Gastroesophageal sphincter (tissue), 4 donors: Measurements from ENCODE around the gene CELSR3. TPM values are rescaled to one million over a fixed set of nuclear protein-coding genes. Genes with fewer than 3 reads are reported as not detected.

Source experiments
- ATAC-seq: fragments of 150-250 bp; one replicate; pipeline ENCODE4 v1.9.1; 2016; ENCODE audit warnings: mild to moderate bottlenecking, moderate library complexity
- H3K27ac ChIP-seq, 4 donors: fragments of 200-600 bp; sonication (generic) in 3 of 4; 1 replicate in 3 of 4; 2 replicates in 1 of 4; pipeline ENCODE4 v1.5.1; 2016 to 2019
- H3K27me3 ChIP-seq: fragments of 200-600 bp; sonication (generic); one replicate; pipeline ENCODE4 v1.5.1; 2019
- H3K36me3 ChIP-seq, 2 donors: fragments of 200-600 bp; sonication (generic); one replicate each; pipeline ENCODE4 v1.5.1; 2019; ENCODE audit warnings: control low read depth in 1 of 2
- H3K4me1 ChIP-seq, 3 donors: fragments of 200-600 bp; sonication (generic); 1 replicate in 2 of 3; 2 replicates in 1 of 3; pipeline ENCODE4 v1.5.1; 2016 to 2019; ENCODE audit warnings: control low read depth in 2 of 3
- H3K4me3 ChIP-seq, 2 donors: fragments of 200-600 bp; sonication (generic); one replicate each; pipeline ENCODE4 v1.5.1; 2019; ENCODE audit warnings: mild to moderate bottlenecking in 1 of 2, moderate library complexity in 1 of 2
- H3K9me3 ChIP-seq, 3 donors: fragments of 200-600 bp; sonication (generic); one replicate each; pipeline ENCODE4 v1.5.1; 2017 to 2019; ENCODE audit warnings: control low read depth in 2 of 3
- EP300 ChIP-seq: sonication (generic); formaldehyde crosslinking; IDR thresholded peaks from one replicate; pipeline ENCODE4 v1.6.1; 2017; ENCODE audit warnings: antibody characterized with exemption, mild to moderate bottlenecking
- POLR2A ChIP-seq, 2 donors: fragments of 450-650 bp; IDR thresholded peaks; one replicate each; pipeline ENCODE4 v1.6.1; 2017; ENCODE audit warnings: antibody characterized with exemption in 2 of 2, mild to moderate bottlenecking in 2 of 2, moderate library complexity in 1 of 2
- POLR2AphosphoS5 ChIP-seq: sonication (generic); formaldehyde crosslinking; IDR thresholded peaks from one replicate; pipeline ENCODE4 v1.6.1; 2017; ENCODE audit warnings: antibody characterized with exemption
- WGBS, 2 donors: methylation state at CpG; one replicate each; pipeline ENCODE4 v1.1.5; 2018; ENCODE audit warnings: low coverage in 1 of 2; 5-methylcytosine and 5-hydroxymethylcytosine counted together
- total RNA-seq, 4 donors: library from RNA; depleted of rRNA; stranded (reverse); fragments of >200 nt; gene quantifications; one replicate each; pipeline ENCODE4 v1.1.0, GENCODE V29; 2016
- TF ChIP-seq, protein P1 (sequence below), 4 experiments: fragments of 200-600 bp in 2 of 4; fragments of 450-650 bp in 2 of 4; sonication (generic) in 1 of 4; IDR thresholded peaks; one replicate each; pipeline ENCODE4 v1.5.1; 2017 to 2019; ENCODE audit warnings: antibody characterized with exemption in 4 of 4, mild to moderate bottlenecking in 2 of 4, moderate library complexity in 2 of 4

Gene CELSR3
- total RNA-seq, 4 donors from 2014 or later: 0.40 to 1.0 (median 0.66) TPM

DNA sequence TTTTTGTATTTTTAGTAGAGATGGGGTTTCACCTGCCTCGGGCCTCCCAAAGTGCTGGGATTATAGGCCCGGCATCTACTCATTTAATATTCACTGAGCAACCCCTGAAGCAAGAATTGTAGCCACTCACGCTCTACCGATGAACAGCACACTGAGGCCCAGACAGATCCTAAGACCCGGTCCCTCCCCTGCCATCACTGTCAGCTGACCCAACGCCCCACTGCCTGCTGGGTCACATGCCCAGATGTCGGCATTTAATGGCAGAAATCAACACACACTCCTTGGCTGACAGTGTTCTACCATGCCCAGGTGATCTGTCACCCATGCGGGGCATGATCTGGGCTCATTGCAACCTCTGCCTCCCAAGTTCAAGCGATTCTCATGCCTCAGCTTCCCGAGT is 37.9 kb downstream of the CELSR3 start:
- TF ChIP-seq POLR2A (IDR thresholded peaks at IDR 0.05) (no peak), POLR2AphosphoS5 (no peak), EP300 (no peak)
- TF ChIP-seq, protein P1, sequence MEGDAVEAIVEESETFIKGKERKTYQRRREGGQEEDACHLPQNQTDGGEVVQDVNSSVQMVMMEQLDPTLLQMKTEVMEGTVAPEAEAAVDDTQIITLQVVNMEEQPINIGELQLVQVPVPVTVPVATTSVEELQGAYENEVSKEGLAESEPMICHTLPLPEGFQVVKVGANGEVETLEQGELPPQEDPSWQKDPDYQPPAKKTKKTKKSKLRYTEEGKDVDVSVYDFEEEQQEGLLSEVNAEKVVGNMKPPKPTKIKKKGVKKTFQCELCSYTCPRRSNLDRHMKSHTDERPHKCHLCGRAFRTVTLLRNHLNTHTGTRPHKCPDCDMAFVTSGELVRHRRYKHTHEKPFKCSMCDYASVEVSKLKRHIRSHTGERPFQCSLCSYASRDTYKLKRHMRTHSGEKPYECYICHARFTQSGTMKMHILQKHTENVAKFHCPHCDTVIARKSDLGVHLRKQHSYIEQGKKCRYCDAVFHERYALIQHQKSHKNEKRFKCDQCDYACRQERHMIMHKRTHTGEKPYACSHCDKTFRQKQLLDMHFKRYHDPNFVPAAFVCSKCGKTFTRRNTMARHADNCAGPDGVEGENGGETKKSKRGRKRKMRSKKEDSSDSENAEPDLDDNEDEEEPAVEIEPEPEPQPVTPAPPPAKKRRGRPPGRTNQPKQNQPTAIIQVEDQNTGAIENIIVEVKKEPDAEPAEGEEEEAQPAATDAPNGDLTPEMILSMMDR (IDR thresholded peaks at IDR 0.05): no peak
- 93 to 100% methylated on average over 2 to 10 of the region's 10 CpGs for WGBS, 2 donors
- Histone ChIP-seq H3K27me3 (no peaks in the 10 kb centered on the region), H3K4me3 (no peak overlapping the region), H3K27ac (no peak overlapping the region), H3K9me3 (no peaks in the 10 kb centered on the region), H3K36me3 (peaks cover 0 to 50% of the 10 kb centered on the region in 2 donors), H3K4me1 (no peaks in the 10 kb centered on the region)
- ATAC-seq: no peak

DNA sequence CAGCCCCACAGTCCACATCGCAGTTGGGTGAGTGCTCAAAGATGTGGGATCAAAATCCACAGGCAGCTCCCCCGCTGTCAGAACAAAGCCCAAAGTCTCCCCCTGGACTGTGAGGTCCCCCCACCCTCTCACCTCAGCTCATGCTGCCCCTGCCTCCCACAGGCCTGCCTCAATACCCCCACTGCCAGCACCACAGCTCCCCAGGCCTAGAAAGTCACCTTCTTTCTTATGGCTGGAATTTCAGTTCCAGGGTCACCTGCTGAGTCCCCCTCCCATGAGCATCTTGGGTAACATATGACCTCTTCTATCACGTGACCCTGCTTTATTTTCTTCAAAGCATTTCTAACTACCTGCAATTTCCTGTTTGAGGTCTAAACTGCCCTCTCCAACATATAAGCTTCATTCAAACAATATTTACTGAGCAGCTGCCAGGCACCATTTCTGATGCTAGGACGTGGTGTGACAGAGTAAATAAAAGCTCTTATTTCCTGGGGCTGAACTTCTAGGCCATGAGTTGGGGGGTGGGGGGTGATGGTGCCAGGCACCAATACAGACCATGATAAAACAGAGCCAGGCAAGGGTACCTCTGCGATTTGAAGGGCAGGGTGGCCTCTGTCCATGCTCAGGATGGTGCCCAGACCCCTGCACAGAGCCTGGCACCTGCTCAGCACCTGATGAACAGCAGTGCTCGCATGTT is 38.7 kb downstream of the CELSR3 start:
- no peaks in the 10 kb centered on the region for H3K4me1 ChIP-seq
- no peaks in the 10 kb centered on the region for H3K9me3 ChIP-seq
- 62 to 82% methylated on average over 1 to 4 of the region's 6 CpGs for WGBS, 2 donors
- H3K4me3 ChIP-seq: no peak overlapping the region
- H3K27me3 ChIP-seq: no peaks in the 10 kb centered on the region
- ATAC-seq: no peak
- H3K27ac ChIP-seq: no peak overlapping the region
- peaks cover 0 to 43% of the 10 kb centered on the region in 2 donors for H3K36me3 ChIP-seq
- TF ChIP-seq, protein P1 (IDR thresholded peaks at IDR 0.05): no peak
- TF ChIP-seq POLR2A (IDR thresholded peaks at IDR 0.05): no peak

- peaks cover 0 to 17% of the 10 kb centered on the region in 2 donors for H3K36me3 ChIP-seq
- no CpG with 5 or more reads among the region's 19 CpGs for WGBS, 2 donors
- no peaks in the 10 kb centered on the region for H3K4me1 ChIP-seq
- H3K4me3 ChIP-seq: no peak within 1 kb of the TSS
- no peaks in the 10 kb centered on the region for H3K27me3 ChIP-seq
- no peak within 1 kb of the TSS for H3K27ac ChIP-seq
- peaks cover 0 to 21% (median 3%) of the 10 kb centered on the region in 3 donors for H3K9me3 ChIP-seq
- no peak for ATAC-seq
- TF ChIP-seq POLR2A (IDR thresholded peaks at IDR 0.05) (no peak), POLR2AphosphoS5 (no peak), EP300 (no peak)
- TF ChIP-seq, protein P1 (IDR thresholded peaks at IDR 0.05): no peak
Measured at GRCh38 chr3:48621461-48621869, 41.2 kb downstream of the CELSR3 start, which contains the start of gene TMEM89. TMEM89 (minus strand) TSS chr3:48621769; CDS start chr3:48621756, 13 bp downstream.

DNA sequence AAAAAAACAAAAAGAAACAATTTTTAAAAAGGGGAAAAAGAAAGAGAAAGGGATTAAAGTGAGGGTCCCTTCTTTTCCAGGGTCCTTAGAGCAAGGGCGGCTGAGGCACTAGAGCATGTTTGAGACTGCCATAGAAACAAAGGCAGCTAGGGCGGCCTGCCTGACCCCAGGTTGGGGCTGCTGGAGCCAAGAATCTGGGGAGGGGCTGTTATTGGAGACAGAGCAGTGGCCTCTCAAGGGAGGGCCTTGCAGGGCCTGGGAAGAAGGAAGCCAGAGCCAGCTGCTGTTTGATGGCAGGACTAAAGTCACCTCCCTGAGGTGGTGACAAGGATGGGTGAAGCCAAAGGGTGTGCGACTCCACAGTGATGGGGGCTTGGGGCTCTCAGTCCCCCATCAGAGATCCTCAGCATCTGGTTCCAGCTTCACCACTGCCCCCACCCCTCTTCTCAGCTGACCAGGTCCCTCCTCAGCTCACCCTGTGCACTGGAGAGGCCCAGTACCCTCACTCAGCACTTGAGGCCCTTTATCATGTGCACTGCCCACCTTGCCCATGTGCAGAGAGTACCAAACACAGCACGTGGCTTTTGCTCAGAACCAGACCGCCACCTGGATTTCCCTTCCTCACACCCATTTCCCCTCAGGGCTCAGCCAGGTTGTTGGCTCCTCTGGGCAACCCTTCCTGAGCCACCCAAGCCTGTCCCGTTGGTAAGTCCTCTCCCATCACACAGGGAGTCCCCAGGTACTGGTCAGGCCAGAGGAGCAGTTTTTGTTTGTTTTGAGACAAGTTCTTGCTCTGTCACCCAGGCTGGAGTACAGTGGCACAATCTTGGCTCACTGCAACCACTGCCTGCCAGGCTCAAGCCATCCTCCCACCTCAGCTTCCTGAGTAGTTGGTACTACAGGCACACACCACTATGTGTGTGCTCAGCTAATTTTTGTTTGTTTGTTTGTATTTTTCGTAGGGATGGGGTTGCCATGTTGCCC is 42.9 kb downstream of the CELSR3 start:
- ATAC-seq: no peak
- Histone ChIP-seq H3K4me1 (no peaks in the 10 kb centered on the region), H3K36me3 (peaks cover 0 to under 1% of the 10 kb centered on the region in 2 donors), H3K27ac (no peak overlapping the region), H3K9me3 (peaks cover 0 to 21% (median 3%) of the 10 kb centered on the region in 3 donors), H3K4me3 (no peak overlapping the region), H3K27me3 (no peaks in the 10 kb centered on the region)
- TF ChIP-seq, protein P1 (IDR thresholded peaks at IDR 0.05): no peak
- no peak for TF ChIP-seq EP300
- no peak for TF ChIP-seq POLR2AphosphoS5
- TF ChIP-seq POLR2A (IDR thresholded peaks at IDR 0.05): no peak
- WGBS, 2 donors: 83 to 92% methylated on average over 2 to 4 of the region's 7 CpGs
